SK-MEL-5 (cell line): Measurements from ENCODE around the gene PKIG. TPM values are rescaled to one million over a fixed set of nuclear protein-coding genes. Genes with fewer than 3 reads are reported as not detected.
"Not testable (repeated sequence)": the region's sequence is repeated elsewhere in the genome, so short reads cannot be mapped to it uniquely, and the experiment has no call there.

Experiments
- DNase-seq: peaks from one replicate; pipeline ENCODE4 v3.0.0-alpha.2; 2016; ENCODE audit warnings: low read depth, low spot score
- in situ Hi-C: cut with HindIII; loops from 2 replicates; pipeline ENCODE4 v1.10.0; 2016; ENCODE audit warnings: low sequenced_read_pairs, high pct_unique_total_duplicates, low pct_unique_long_range_greater_than_20kb
- polyA plus RNA-seq, 2 experiments: library from polyadenylated mRNA; depleted of rRNA; stranded (reverse); fragments of >200 nt; gene quantifications; 2 replicates each; pipeline ENCODE4 v1.2.3, GENCODE V29; 2015
- total RNA-seq: library from RNA; depleted of rRNA; stranded (reverse); fragments of >200 nt; shearing (Covaris generic); gene quantifications from 2 replicates; pipeline ENCODE4 v1.2.3, GENCODE V29; 2014; rRNA removed

The PKIG gene
- total RNA-seq = 30.6 and 32.7 TPM in 2 replicates
- 37.8 and 52.4 TPM in 2 replicates for polyA plus RNA-seq (2015; cell fraction: cytosol; rRNA removed)
- 7.8 and 10.8 TPM in 2 replicates for polyA plus RNA-seq (2015; cell fraction: nucleus; rRNA removed)

GRCh38 chr20:44582311-44583025 is at the start of gene PKIG:
PKIG (plus strand) TSS chr20:44582579; CDS start chr20:44614557, 31,978 bp downstream.
- in situ Hi-C loops = no loop called here
- peak; percentile 75 for DNase-seq

DNA sequence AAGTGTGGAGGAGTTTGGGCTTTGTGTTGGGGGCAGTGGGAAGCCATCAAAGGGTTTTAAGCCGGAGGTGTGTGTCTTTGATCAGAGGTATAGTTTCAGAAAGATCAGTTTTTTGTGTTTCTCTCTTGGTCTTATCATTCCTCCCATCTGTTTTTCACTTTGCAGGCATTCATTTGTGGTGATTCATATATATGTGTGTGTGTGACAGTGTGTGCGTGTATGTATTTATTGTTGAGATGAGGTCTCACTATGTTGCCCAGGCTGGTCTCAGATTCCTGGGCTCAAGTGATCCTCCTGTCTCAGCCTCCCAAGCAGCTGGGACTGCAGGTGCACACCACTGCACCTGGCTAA is 49.4 kb upstream of the PKIG start:
- DNase-seq = no peak
- in situ Hi-C loops = no loop called here

- no peak for DNase-seq
- in situ Hi-C loops = no loop called here
These were observed 48.5 kb upstream of the PKIG start for GRCh38 chr20:44533928-44534327.

GRCh38 chr20:44536175-44536574 is 46.2 kb upstream of the PKIG start:
- DNase-seq = no peak
- in situ Hi-C loops = no loop called here

GRCh38 chr20:44537993-44538392 is 44.4 kb upstream of the PKIG start:
- no peak for DNase-seq

DNA sequence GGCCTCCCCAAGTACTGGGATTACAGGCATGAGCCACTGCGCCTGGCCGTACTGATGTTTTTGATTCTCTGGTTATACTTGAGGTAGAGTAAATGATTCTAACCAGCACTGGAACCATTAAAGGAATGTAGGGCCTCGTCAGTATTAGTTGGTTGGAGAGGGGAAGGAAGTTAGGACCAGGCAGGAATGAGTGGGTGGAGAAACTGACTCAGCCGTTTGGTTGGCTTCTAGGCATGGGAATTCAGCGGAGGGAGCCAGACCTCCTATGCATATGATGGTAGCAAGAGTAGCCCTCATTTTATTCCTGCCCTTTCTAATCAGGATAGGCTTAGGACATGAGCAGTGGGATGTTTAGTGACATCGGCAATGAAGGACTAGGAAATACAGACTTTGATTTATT is 41.5 kb upstream of the PKIG start:
- DNase-seq = no peak

More at GRCh38 chr20:44537993-44538392, 44.4 kb upstream of the PKIG start:
- in situ Hi-C loops = no loop called here

GRCh38 chr20:44541992-44542391 is 40.4 kb upstream of the PKIG start:
- in situ Hi-C loops = no loop called here
- no peak for DNase-seq

More for the DNA sequence above, 41.5 kb upstream of the PKIG start:
- in situ Hi-C loops = no loop called here

DNA sequence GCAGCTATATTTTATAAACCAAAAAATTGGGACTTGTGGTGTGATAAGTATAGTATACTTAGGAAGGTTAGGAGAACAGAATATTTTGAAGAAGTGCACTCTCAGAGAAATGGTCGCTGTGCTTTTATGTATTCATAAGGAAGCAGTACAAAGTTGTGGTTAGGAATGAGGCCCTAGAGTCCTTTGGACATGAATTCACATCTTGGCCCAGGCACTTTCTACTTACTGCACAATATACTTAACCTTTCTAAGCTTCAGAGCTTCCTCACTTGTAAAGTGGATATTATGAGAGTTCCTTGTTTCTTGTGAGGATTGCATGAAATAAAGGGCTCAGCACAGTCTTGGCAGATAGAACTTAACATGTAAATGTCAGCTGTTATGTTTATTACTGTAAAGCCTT is 39.5 kb upstream of the PKIG start:
- no peak for DNase-seq
- in situ Hi-C loops = no loop called here

DNA sequence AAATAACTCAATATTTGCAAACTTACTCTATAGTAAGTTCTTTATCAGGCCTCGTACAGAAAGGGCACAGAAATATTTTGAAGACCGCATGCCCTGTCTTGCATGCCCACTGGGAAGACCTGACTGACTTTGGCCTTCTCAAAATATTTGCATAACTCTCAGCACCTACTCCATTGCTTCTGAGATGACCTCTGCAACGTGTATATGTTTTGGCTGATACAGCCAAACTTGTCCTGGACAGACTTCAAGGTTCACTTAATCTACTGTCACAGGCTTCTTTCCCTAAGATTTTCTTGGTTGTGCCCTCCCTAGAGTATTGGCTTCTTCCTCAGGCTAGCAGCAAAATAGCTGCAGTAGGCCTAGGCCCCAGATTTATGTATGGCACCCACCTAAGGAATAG is 39.0 kb upstream of the PKIG start:
- no peak for DNase-seq

GRCh38 chr20:44544263-44544662 is 38.1 kb upstream of the PKIG start:
- no peak for DNase-seq
- in situ Hi-C loops = no loop called here

More for the DNA sequence above, 39.0 kb upstream of the PKIG start:
- in situ Hi-C loops = no loop called here

GRCh38 chr20:44547419-44547818 is 35.0 kb upstream of the PKIG start:
- in situ Hi-C loops = no loop called here
- DNase-seq = no peak

DNA sequence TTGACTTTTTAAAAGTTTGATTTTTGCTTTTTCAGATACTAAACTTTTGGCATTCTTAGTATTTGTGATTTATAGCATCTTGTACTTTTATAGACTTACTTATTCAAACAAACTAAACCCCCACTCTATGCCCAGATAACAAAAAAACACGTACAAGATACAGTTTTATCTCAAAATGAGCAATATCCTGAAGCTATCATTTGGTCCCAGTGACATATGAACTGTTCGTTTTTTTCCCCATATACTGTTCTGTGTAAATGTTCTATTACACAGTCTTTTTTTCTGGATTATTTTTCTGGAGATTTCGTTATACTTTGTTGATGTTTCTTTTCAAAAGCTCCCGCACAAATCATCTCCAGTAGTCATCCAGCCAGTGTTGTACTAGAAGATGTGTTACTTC is 33.3 kb upstream of the PKIG start:
- DNase-seq = no peak
- in situ Hi-C loops = no loop called here

DNA sequence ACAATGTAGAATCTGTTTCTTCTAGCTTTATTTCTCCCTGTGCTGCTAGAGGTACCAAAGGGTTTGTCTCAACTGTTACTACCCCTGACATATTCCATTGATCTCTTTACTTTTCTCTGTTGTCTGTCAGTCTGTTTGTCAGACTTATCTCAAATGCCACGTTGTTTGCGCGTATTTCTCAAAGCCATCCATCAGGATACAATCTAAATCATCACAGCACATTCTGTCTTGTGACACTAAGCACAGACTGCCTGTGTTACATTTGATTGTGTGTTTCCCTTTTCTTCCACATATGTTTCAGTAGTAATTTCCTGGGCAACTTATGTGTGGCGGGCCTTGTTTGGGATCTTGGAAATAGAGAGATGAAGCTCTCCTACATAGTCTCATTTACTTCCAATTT is 30.3 kb upstream of the PKIG start:
- DNase-seq = no peak
- in situ Hi-C loops = no loop called here

DNA sequence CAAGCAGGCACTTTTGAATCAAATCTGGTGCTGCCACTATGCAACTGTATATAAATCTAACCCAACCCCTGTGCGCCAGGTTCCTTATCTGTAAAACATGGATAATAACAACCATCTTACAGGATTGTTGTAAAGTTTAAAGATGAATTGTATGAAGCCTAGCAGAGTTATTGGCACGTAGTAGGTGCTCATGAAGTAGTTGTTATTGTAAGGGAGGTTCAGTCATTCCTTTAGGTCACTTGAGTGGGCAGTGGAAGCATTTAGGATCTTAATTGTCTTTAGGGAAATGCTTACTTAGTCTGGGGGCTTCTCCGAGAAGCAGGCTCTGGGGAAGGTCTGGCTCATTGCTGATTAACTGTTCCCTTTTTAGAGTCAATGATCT is 29.8 kb upstream of the PKIG start:
- DNase-seq = no peak
- in situ Hi-C loops = no loop called here

DNA sequence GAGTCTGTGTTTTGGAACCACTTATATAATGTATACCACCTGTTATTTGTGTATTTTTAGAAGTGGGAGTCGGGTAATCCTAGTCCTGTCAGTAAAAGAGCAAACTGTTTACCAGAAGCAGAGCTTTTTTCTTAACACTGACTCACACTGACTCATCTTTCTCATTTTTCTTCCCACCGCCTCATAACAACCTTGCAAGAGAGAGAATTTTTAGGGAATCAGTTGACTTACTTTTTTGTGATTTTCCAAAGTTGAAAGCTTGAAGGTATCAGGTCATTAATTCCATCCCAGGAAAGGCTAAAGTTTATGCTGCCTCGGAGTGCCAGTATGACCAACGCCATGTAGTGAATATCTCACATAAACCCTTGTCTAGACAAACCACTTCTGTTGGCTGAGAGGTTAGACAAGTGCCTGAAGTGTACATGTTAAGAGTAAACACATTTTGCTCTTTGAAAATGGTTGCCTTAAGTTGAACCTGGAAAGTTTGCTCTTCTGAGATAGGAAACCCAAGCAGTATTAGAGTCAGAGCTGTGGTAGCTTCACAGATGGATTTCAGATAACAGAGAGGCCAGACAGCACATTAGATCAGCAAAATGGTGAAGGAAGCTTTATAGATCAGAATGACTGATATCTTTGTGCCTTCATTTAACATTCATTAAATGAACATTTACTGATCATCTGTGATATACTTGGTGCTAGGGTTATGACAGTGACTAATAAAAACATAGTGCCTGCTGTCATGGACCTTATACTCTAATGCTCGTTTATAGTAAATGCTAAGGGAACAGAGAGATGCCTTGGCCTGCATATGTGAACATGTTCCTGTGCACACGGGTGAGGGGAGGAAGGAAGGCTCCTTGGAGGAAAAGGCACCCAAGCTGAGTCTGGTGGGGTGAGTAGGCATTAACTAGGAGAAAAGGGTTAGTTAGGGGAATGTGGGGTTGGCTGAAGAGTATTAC is 29.1 kb upstream of the PKIG start:
- in situ Hi-C loops = no loop called here
- DNase-seq = no peak

GRCh38 chr20:44559302-44559701 is 23.1 kb upstream of the PKIG start:
- no peak for DNase-seq
- in situ Hi-C loops = no loop called here

DNA sequence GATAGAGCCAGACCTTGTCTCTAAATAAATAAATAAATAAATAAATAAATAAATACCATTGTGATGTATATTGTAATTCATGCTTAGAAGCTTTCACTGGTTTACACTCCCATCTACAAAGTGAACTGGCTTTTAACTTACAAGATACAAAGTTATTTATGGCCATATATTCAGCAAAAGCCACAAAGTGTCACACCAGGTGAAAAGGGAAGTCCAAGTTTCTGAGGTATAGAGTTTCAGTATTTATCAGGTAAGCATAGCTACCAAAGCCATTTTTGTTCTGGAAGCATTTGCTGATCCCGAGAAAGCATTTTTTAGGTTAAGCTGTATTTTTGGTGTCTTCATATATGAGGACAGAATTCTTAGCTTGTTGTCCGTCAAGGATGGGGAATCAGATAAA is 22.1 kb upstream of the PKIG start:
- no peak for DNase-seq
- in situ Hi-C loops = no loop called here

DNA sequence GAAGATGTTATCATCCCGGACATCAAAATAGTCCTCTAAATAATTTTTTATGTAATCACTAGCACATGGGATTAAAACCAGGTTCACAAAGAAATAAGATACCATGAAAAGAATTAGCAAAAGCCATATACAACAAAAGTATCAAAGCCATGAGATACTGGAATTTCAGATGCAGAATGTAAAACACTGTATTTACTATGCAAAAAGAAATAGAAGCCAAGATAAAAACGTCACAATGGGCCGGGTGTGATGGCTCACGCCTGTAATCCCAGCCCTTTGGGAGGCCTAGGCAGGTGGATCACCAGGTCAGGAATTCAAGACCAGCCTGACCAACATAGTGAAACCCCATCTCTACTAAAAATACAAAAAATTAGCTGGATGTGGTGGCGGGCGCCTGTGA is 21.6 kb upstream of the PKIG start:
- DNase-seq, in situ Hi-C loops: not testable (repeated sequence)

- no peak for DNase-seq
- in situ Hi-C loops = no loop called here
These were observed 20.5 kb upstream of the PKIG start for GRCh38 chr20:44561876-44562275.
